Lower lobe of right lung (tissue), 2 donors: ENCODE measurements around the gene TTC28. TPM values are rescaled to one million over a fixed set of nuclear protein-coding genes. Genes with fewer than 3 reads are reported as not detected.

Experiments
- ATAC-seq, 2 donors: fragments of 200-7000 bp; cut with Tn5 transposase; one replicate each; pipeline ENCODE4 v1.9.1; 2020 to 2022; ENCODE audit warnings: mild to moderate bottlenecking in 2 of 2, moderate library complexity in 2 of 2
- DNase-seq: peaks from one replicate; pipeline ENCODE4 v3.0.0-alpha.2; 2020
- H3K27ac ChIP-seq: fragments of 200-600 bp; one replicate; pipeline ENCODE4 v1.8.0; 2022
- H3K27me3 ChIP-seq: fragments of 200-600 bp; one replicate; pipeline ENCODE4 v1.8.0; 2022; ENCODE audit warnings: low read depth
- H3K36me3 ChIP-seq: fragments of 200-600 bp; one replicate; pipeline ENCODE4 v1.8.0; 2022; ENCODE audit warnings: mild to moderate bottlenecking
- H3K4me1 ChIP-seq: fragments of 200-600 bp; one replicate; pipeline ENCODE4 v1.8.0; 2022
- H3K4me3 ChIP-seq: fragments of 200-600 bp; one replicate; pipeline ENCODE4 v1.8.0; 2022; ENCODE audit warnings: mild to moderate bottlenecking
- H3K9me3 ChIP-seq: fragments of 200-600 bp; one replicate; pipeline ENCODE4 v1.8.0; 2022
- CTCF ChIP-seq: fragments of 200-600 bp; IDR thresholded peaks from one replicate; pipeline ENCODE4 v1.8.0; 2022; ENCODE audit warnings: antibody characterized with exemption, mild to moderate bottlenecking
- intact Hi-C: fragments of 100-400 bp; cut with DNase I; formaldehyde crosslinking; loops from one replicate; pipeline ENCODE4 v1.11.0; 2022
- total RNA-seq: library from RNA; stranded (reverse); fragmentation: NEBNext Ultra II Directional; extraction: Animal tissue kit (Norgen Biotek cat#: 25700); gene quantifications from one replicate; pipeline ENCODE4 v1.2.1, GENCODE V29; 2021
- donor health status: DM: no; HTN: yes; CAD: no; lungs with severe emphysema.

TTC28 gene
- total RNA-seq, 1 donor from 2014 or later, result 39.6 TPM

GRCh38 chr22:28001171-28001835, 678.3 kb downstream of the TTC28 start:
- no peak for TF ChIP-seq CTCF
- Histone ChIP-seq H3K27me3 (no peaks in the 10 kb centered on the region), H3K9me3 (no peaks in the 10 kb centered on the region), H3K27ac (no peak overlapping the region), H3K36me3 (peaks cover 48% of the 10 kb centered on the region), H3K4me3 (no peak overlapping the region), H3K4me1 (no peaks in the 10 kb centered on the region)
- intact Hi-C loops, result no loop called here
- no peak for ATAC-seq
- DNase-seq, result peak; percentile 34

GRCh38 chr22:28000361-28000760, 679.3 kb downstream of the TTC28 start:
- Histone ChIP-seq H3K4me1 (no peaks in the 10 kb centered on the region), H3K36me3 (peaks cover 56% of the 10 kb centered on the region), H3K27ac (no peak overlapping the region), H3K27me3 (no peaks in the 10 kb centered on the region), H3K9me3 (no peaks in the 10 kb centered on the region), H3K4me3 (no peak overlapping the region)
- no peak for TF ChIP-seq CTCF
- ATAC-seq (no peak), DNase-seq (peak; percentile 32)
- intact Hi-C loops, result no loop called here

GRCh38 chr22:27999876-28000275, 679.8 kb downstream of the TTC28 start:
- TF ChIP-seq CTCF, result no peak
- no peak overlapping the region for H3K27ac ChIP-seq
- H3K36me3 ChIP-seq, result peaks cover 58% of the 10 kb centered on the region
- no peaks in the 10 kb centered on the region for H3K9me3 ChIP-seq
- no peaks in the 10 kb centered on the region for H3K4me1 ChIP-seq
- DNase-seq, result peak; percentile 18
- ATAC-seq, result no peak
- intact Hi-C loops, result no loop called here
- H3K4me3 ChIP-seq, result no peak overlapping the region
- H3K27me3 ChIP-seq, result no peaks in the 10 kb centered on the region

- peak; percentile 40 for DNase-seq
- H3K4me3 ChIP-seq, result no peak overlapping the region
- intact Hi-C loops, result no loop called here
These were observed 680.9 kb downstream of the TTC28 start for GRCh38 chr22:27998511-27999410.

GRCh38 chr22:27997538-27997937, 682.1 kb downstream of the TTC28 start:
- no peak for TF ChIP-seq CTCF
- intact Hi-C loops, result no loop called here
- no peak for ATAC-seq
- Histone ChIP-seq H3K27me3 (no peaks in the 10 kb centered on the region), H3K36me3 (peaks cover 74% of the 10 kb centered on the region), H3K4me3 (no peak overlapping the region), H3K27ac (no peak overlapping the region), H3K9me3 (no peaks in the 10 kb centered on the region), H3K4me1 (no peaks in the 10 kb centered on the region)
- DNase-seq, result peak; percentile 24

More at GRCh38 chr22:27998511-27999410, 680.9 kb downstream of the TTC28 start:
- Histone ChIP-seq H3K27ac (no peak overlapping the region), H3K27me3 (no peaks in the 10 kb centered on the region), H3K4me1 (no peaks in the 10 kb centered on the region), H3K9me3 (no peaks in the 10 kb centered on the region), H3K36me3 (peaks cover 65% of the 10 kb centered on the region)
- TF ChIP-seq CTCF, result no peak
- ATAC-seq, result no peak
